Measurements from ENCODE around the gene SMOC2.

DNA sequence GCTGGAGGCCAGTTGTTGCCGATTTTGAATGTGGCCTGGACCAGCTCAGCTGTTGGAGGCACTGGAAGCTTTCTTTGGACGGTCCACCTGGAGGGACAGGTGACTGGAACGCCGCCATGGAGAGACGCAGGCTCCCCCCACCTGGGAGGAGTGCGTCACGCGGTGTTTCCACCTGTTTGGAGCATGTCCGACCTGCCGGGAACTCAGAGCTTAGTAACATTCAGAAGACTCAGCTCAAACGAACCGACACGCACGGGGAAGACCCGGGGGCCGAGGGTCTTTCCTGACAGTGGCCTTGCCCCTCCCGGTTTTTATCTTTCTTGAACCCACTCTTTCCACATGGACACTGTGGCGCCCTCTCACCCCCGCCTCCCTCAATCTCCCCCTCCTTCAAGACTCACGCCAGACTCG is 141.6 kb downstream of the SMOC2 start:
- no peak for TF ChIP-seq CTCF (conservative IDR thresholded peaks at IDR 0.05; ENCODE audit: low read depth, low read length)
- TF ChIP-seq NFE2L2 (IDR thresholded peaks at IDR 0.05; ENCODE audit: low read depth, low read length) = no peak
- TF ChIP-seq, protein P1, sequence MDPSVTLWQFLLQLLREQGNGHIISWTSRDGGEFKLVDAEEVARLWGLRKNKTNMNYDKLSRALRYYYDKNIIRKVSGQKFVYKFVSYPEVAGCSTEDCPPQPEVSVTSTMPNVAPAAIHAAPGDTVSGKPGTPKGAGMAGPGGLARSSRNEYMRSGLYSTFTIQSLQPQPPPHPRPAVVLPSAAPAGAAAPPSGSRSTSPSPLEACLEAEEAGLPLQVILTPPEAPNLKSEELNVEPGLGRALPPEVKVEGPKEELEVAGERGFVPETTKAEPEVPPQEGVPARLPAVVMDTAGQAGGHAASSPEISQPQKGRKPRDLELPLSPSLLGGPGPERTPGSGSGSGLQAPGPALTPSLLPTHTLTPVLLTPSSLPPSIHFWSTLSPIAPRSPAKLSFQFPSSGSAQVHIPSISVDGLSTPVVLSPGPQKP (IDR thresholded peaks at IDR 0.05; ENCODE audit: borderline replicate concordance, low read depth, low read length) = no peak
- no peak for TF ChIP-seq BHLHE40 (IDR thresholded peaks at IDR 0.05; ENCODE audit: low read depth, low read length)
- TF ChIP-seq MAFK (IDR thresholded peaks at IDR 0.05; ENCODE audit: low read depth, low read length) = no peak
- TF ChIP-seq CEBPB (IDR thresholded peaks at IDR 0.05; ENCODE audit: low read depth, low read length) = no peak
- no peak for TF ChIP-seq POLR2A (IDR thresholded peaks at IDR 0.05; ENCODE audit: low read depth, low read length)
- TF ChIP-seq FOS (IDR thresholded peaks at IDR 0.05; ENCODE audit: low read depth, low read length) = no peak
- no peak for TF ChIP-seq RFX5 (IDR thresholded peaks at IDR 0.05; ENCODE audit: low read depth, low read length)
- no peak for TF ChIP-seq USF2 (IDR thresholded peaks at IDR 0.05; ENCODE audit: low read depth, low read length)
- no peak for TF ChIP-seq MXI1 (IDR thresholded peaks at IDR 0.05; ENCODE audit: borderline replicate concordance, low read depth, low read length)
- TF ChIP-seq RAD21 (IDR thresholded peaks at IDR 0.05; ENCODE audit: low read length) = no peak
- no peak for TF ChIP-seq SMC3 (IDR thresholded peaks at IDR 0.05; ENCODE audit: low read depth, low read length)

Data from IMR-90 (cell line).